HFF-Myc (cell line): Measurements from ENCODE around the gene ACTR1A.

Experiments used
- DNase-seq: peaks from one replicate; pipeline ENCODE4 v3.0.0-alpha.2; 2011; ENCODE audit warnings: low read depth; ENCODE audit errors: extremely low read depth
- H3K4me3 ChIP-seq: replicated peaks from 2 replicates; pipeline ENCODE4 v1.5.1; 2011; ENCODE audit warnings: low read depth, mild to moderate bottlenecking, control low read depth, low read length
- TF ChIP-seq, protein P1 (sequence below): IDR thresholded peaks from 2 replicates; pipeline ENCODE4 v1.5.1; 2012; ENCODE audit warnings: mild to moderate bottlenecking, low read depth, low read length, control low read depth; ENCODE audit errors: missing control alignments

The ACTR1A gene

DNA sequence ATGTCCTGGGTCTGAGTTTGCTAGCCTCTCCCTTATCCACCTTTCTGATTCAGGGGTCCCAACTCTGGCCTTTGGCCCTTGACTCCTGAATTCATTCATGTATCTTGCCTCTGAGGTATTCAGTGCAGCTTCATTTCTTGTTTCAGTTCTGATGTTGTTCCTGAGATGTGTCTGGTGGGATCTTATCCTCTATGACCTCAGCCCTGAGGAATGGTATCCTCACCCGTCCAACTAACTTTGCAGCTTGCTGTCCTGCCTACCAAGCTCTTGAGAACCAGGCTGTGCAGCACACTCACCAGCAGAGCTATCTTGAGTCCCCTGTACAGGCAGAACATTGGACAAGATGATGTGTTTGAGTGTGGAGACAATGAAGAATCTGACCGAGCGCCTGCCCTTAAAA, 15.0 kb upstream of the ACTR1A start:
- H3K4me3 ChIP-seq: no peak overlapping the region
- DNase-seq: no peak
- TF ChIP-seq, protein P1, sequence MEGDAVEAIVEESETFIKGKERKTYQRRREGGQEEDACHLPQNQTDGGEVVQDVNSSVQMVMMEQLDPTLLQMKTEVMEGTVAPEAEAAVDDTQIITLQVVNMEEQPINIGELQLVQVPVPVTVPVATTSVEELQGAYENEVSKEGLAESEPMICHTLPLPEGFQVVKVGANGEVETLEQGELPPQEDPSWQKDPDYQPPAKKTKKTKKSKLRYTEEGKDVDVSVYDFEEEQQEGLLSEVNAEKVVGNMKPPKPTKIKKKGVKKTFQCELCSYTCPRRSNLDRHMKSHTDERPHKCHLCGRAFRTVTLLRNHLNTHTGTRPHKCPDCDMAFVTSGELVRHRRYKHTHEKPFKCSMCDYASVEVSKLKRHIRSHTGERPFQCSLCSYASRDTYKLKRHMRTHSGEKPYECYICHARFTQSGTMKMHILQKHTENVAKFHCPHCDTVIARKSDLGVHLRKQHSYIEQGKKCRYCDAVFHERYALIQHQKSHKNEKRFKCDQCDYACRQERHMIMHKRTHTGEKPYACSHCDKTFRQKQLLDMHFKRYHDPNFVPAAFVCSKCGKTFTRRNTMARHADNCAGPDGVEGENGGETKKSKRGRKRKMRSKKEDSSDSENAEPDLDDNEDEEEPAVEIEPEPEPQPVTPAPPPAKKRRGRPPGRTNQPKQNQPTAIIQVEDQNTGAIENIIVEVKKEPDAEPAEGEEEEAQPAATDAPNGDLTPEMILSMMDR: no peak

DNA sequence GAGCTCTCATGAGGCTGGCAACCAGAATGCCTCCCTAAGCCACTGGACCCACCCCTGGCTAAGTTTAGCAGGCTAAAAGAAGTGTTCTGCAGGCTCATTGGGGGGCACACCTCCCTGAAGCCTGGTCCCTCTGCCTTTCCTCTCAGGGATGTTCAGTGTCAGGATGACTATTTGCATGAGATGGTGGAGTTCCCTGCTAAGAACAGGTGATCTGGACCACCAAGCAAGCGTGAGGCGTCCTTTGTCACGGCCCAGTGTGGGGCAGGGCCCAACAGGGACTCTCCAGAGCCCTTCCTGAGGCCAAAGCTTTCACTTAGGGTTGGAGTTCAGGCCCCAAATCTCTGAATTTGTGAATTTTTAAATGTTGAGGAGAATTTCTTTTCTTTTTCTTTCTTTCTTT, 13.2 kb upstream of the ACTR1A start:
- no peak overlapping the region for H3K4me3 ChIP-seq
- DNase-seq: no peak
- TF ChIP-seq, protein P1: no peak

DNA sequence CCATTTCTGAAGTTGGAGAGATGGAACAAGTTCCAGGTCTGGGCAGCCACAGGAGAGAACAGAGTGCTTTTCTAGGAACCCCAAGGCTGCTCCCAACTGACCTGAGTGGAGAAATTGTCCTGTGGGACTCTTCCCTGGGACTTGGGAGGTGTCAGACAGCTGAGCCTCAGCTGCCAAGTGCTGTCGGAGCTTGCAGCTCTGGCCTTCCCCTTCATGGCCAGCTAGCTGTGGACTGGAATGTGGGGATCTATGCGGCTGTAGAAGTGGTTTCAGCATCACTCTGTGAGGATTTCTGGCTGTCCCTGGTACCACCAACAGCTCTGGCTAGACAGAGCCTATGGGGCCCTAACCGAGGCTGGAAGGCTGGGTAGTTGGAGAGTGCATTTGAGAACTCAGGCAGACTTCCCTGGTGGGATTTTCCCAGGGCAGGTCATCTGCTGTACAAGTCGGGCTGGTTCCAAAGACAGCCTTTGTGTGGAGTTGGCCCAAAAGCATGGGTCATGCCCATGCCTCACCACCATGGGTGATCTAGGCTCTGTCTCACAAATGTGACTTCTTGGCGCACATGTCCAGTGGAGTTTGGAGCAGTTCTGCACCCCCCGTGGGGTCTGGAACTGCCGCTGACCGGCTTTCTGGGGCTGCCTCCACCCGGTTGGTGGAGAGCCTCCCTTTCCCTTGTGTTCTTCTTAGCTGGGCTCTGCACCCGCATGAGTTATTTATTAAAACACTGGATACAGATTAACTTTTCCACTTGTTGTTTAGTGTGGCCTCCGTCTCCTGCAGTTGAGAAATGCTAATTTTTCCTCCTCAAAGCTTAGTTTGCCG, 12.2 kb upstream of the ACTR1A start:
- TF ChIP-seq, protein P1: no peak
- no peak overlapping the region for H3K4me3 ChIP-seq
- DNase-seq: no peak

DNA sequence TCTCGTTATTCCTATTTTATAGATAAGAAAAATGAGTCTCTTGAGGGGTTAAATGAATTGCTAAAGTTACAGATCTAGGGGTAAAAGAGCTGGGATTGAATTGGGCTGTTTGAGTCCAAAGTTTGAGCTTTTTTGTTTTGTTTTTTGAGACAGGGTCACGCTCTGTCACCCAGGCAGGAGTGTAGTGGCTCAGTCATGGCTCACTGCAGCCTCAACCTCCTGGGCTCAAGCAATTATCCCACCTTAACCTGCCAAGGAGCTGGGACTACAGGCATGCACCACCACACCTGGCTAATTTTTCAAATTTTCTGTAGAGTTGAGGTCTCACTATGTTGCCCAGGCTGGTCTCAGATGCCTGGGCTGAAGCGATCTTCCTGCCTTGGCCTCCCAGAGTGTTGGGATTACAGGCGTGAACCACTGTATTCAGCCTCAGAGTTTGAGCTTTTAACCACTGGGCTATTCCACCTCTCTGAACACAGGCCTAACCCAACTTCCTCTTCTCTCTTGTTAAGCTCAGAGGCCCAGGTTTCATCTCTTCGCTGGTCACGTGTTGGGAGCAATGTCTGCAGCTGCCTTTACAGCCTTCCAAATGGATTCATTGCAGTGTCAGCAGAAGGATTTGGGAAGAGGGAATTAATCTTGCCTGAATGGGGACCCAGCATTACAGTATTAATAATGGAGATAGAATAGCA, 9.2 kb upstream of the ACTR1A start:
- TF ChIP-seq, protein P1: no peak
- DNase-seq: no peak
- H3K4me3 ChIP-seq: no peak overlapping the region

DNA sequence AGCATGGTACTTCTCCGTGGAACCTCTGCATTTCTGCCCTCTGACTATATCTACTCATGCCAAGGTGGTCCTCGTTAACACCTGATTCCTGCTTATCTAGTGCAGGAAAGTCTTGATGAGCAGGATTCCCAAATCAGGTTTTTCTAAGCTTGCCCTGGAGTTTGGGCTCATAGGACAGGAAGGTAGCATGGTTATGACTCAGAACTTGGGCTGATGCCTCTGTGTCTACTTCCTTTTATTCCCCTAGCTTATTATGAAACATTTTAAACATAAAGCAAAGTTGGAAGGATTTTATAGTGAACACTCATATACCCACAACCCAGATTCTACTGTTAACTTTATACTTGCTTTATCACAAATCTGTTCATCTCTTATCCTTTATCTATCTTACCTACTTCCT, 6.9 kb upstream of the ACTR1A start:
- H3K4me3 ChIP-seq: no peak overlapping the region
- TF ChIP-seq, protein P1: no peak
- DNase-seq: no peak

DNA sequence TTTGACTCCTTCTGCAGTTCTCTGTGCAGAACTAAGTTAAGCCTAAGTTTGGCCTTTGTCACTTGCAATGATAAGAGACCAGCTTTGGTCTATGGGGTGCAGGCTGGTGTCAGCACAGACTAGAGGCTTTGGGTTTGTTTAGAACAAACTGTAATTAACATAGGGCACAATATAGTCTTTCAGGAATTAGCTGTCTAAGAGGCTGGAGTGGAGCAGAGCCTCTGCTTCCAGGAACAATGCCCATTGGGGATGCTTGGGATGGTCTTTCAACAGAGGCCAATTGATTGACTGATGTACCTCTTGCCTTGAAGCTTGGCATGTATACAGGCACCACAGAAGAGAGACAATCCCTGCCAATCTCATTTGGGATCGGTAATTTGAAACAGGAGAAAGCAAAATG, 6.0 kb upstream of the ACTR1A start:
- TF ChIP-seq, protein P1: no peak
- H3K4me3 ChIP-seq: no peak overlapping the region
- no peak for DNase-seq
